PC-9 (cell line): ENCODE measurements around the gene SHFL. TPM values are rescaled to one million over a fixed set of nuclear protein-coding genes. Genes with fewer than 3 reads are reported as not detected.
A peak's percentile ranks its signal among the peaks of the same experiment; 100 is the strongest.

ENCODE experiments used
- BruUV-seq: library from RNA; stranded (reverse); fragments of 400-500 nt; replicated peaks from 2 replicates; lab custom pipeline; 2021; lab: Mats Ljungman, UMichigan
- CTCF ChIA-PET: fragments of 300-600 bp; sonication (Branson Sonifier 250); formaldehyde crosslinking; loops from one replicate; lab custom pipeline; 2022; ENCODE audit warnings: antibody characterized with exemption; lab: Charles Lee
- POLR2A ChIA-PET: fragments of 300-600 bp; sonication (Branson Sonifier 250); formaldehyde crosslinking; loops from one replicate; lab custom pipeline; 2022; ENCODE audit warnings: antibody characterized with exemption; ENCODE audit not compliant: unreplicated experiment; lab: Charles Lee
- DNase-seq, 2 experiments: peaks; one replicate each; pipeline versions ENCODE4 v3.0.0 to v3.0.0-alpha.2; 2015 to 2022; ENCODE audit warnings: mixed read lengths in 1 of 2
- H2AFZ ChIP-seq: fragments of 200-600 bp; sonication (generic); 2 replicates; pipeline ENCODE4 v1.8.1; 2017; ENCODE audit warnings: antibody characterized with exemption
- H3F3A ChIP-seq: fragments of 200-600 bp; sonication (generic); 2 replicates; pipeline ENCODE4 v1.8.1; 2017; ENCODE audit warnings: antibody characterized with exemption, mild to moderate bottlenecking, low read depth; ENCODE audit not compliant: insufficient read depth
- H3K27ac ChIP-seq: fragments of 200-600 bp; sonication (generic); 2 replicates; pipeline ENCODE4 v1.6.1; 2016; ENCODE audit warnings: mixed run types
- H3K27me3 ChIP-seq: fragments of 200-600 bp; sonication (generic); 2 replicates; pipeline ENCODE4 v1.6.1; 2016; ENCODE audit warnings: low read depth, mixed run types; ENCODE audit not compliant: insufficient read depth
- H3K36me3 ChIP-seq: fragments of 200-600 bp; sonication (generic); 2 replicates; pipeline ENCODE4 v1.6.1; 2016; ENCODE audit warnings: low read depth, mixed run types
- H3K4me1 ChIP-seq: fragments of 200-600 bp; sonication (generic); replicated peaks from 2 replicates; pipeline ENCODE4 v1.6.1; 2016; ENCODE audit warnings: mixed run types; ENCODE audit not compliant: insufficient read depth
- H3K4me2 ChIP-seq: fragments of 200-600 bp; sonication (generic); 2 replicates; pipeline ENCODE4 v1.6.1; 2017; ENCODE audit warnings: mixed run types
- H3K4me3 ChIP-seq: fragments of 200-600 bp; sonication (generic); 2 replicates; pipeline ENCODE4 v1.6.1; 2016; ENCODE audit warnings: mixed run types
- H3K79me2 ChIP-seq: fragments of 200-600 bp; sonication (generic); 2 replicates; pipeline ENCODE4 v1.6.1; 2017; ENCODE audit warnings: low read depth, mixed run types
- H3K9me2 ChIP-seq: fragments of 200-600 bp; sonication (generic); 2 replicates; pipeline ENCODE4 v1.8.1; 2017; ENCODE audit warnings: mild to moderate bottlenecking; ENCODE audit not compliant: insufficient read depth
- H3K9me3 ChIP-seq: fragments of 200-600 bp; sonication (generic); 2 replicates; pipeline ENCODE4 v1.8.1; 2016; ENCODE audit warnings: low read depth; ENCODE audit not compliant: insufficient read depth
- H4K20me1 ChIP-seq: fragments of 200-600 bp; sonication (generic); 2 replicates; pipeline ENCODE4 v1.8.1; 2017; ENCODE audit not compliant: insufficient read depth
- EZH2 ChIP-seq: fragments of 200-600 bp; sonication (generic); IDR thresholded peaks from 2 replicates; pipeline ENCODE4 v1.8.0; 2017; ENCODE audit warnings: antibody characterized with exemption, low read depth
- intact Hi-C: fragments of 100-400 bp; cut with micrococcal nuclease; formaldehyde crosslinking; loops from one replicate; pipeline ENCODE4 v1.10.0; 2022; ENCODE audit not compliant: unreplicated experiment
- total RNA-seq: library from RNA; stranded (reverse); gene quantifications from 2 replicates; pipeline ENCODE4 v1.2.3, GENCODE V29; 2021
- TF ChIP-seq, protein P1 (sequence below): fragments of 200-600 bp; sonication (generic); conservative IDR thresholded peaks from 2 replicates; pipeline ENCODE4 v1.6.1; 2017; ENCODE audit warnings: mixed run types, antibody characterized with exemption, mild to moderate bottlenecking, moderate library complexity

SHFL gene
- total RNA-seq, 1 experiment from 2014 or later = 25.6 TPM

DNA sequence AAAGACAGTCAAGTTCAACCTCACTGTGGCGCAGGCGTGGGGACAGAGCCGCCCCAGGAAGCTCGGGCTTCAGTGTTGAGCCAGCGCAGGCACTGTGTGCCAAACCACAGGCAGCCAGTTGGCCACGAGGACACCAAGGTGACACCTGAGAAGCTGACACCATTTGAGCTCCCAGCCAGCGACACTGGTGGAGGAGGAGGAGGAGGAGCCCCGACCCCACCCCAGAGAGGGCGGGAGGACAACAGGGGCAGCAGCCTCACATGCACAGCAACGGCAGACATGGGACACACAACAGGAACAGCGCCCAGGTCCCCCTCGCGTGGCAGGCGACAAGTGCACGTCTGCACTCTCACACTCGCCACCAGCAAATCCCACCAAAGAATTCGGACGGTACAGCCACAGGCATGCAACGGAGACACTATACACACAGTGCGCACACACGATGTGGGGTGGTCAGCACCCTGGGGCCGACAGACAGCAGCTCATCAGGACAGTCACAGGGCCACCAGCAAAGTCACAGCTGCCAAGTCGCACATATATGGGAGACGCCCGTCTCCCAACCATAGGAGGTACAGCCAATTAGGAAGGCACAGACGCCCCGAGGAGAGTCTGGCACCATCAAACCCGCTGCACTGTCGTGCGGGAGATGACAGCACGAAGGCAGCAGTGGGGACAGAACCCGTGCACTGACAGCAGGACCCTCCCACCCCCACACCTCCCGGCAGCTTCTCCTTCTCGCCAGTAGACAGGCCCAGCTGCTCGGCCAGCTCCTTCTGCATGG lies 30.2 kb downstream of the SHFL start:
- peaks cover 75% of the 10 kb centered on the region for H3F3A ChIP-seq
- H3K36me3 ChIP-seq = peaks cover 21% of the 10 kb centered on the region
- no peak overlapping the region for H3K27ac ChIP-seq
- H3K4me1 ChIP-seq = peaks cover 8% of the 10 kb centered on the region; the same call in 1 of the 2 replicates
- DNase-seq = peak in 1 of 2 experiments; percentile 25
- no peak overlapping the region for H3K4me3 ChIP-seq
- no peak overlapping the region for H2AFZ ChIP-seq
- CTCF ChIA-PET = no interaction called here
- no peak overlapping the region for H3K4me2 ChIP-seq
- no peaks in the 10 kb centered on the region for H3K27me3 ChIP-seq
- POLR2A ChIA-PET = no interaction called here
- no peaks in the 10 kb centered on the region for H3K9me3 ChIP-seq
- peaks cover 26% of the 10 kb centered on the region for H3K79me2 ChIP-seq
- BruUV-seq = no TSS peak
- H3K9me2 ChIP-seq = no peaks in the 10 kb centered on the region
- peaks cover 74% of the 10 kb centered on the region for H4K20me1 ChIP-seq
- no peak for TF ChIP-seq EZH2
- TF ChIP-seq, protein P1, sequence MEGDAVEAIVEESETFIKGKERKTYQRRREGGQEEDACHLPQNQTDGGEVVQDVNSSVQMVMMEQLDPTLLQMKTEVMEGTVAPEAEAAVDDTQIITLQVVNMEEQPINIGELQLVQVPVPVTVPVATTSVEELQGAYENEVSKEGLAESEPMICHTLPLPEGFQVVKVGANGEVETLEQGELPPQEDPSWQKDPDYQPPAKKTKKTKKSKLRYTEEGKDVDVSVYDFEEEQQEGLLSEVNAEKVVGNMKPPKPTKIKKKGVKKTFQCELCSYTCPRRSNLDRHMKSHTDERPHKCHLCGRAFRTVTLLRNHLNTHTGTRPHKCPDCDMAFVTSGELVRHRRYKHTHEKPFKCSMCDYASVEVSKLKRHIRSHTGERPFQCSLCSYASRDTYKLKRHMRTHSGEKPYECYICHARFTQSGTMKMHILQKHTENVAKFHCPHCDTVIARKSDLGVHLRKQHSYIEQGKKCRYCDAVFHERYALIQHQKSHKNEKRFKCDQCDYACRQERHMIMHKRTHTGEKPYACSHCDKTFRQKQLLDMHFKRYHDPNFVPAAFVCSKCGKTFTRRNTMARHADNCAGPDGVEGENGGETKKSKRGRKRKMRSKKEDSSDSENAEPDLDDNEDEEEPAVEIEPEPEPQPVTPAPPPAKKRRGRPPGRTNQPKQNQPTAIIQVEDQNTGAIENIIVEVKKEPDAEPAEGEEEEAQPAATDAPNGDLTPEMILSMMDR = no peak
- intact Hi-C loops = loop anchor here (5.0 kb wide), 1 partner anchor 136 kb away; the partner anchor contains the start of gene MRPL4

DNA sequence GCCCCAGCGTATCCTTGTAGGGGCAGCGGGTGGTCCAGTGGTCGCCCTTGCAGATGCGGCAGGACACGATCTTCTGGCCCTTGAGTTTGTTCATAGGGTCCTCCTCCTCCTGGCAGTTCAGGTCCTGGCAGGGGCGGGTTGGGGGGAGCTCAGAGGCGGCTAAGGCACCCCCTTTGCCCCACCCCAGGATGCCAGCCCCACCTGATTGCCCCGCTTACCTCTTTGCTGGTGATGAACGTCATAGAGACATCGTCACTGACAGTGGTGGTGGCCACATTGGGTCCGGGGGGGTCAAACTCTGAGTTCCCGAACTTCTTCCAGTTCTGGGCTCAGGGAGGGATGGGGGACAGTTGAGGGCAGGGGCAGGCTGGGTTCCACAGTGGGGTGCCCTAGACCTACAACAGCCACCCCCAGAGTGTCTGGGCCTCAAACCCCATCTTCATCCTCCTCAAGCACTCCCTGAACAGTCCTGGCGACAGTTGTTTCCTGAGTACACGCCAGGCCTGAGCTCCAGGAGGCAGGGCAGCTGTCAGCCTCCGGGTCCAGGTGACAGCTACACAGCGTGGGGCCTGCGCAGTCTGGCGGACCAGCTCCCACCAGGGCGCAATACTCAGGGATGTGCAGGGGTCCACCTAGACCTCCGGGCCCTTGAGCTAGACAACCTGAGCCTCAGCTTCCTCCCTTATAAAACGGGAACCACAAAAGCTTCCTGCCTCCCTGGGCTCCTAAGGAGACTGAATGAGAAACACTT lies 30.9 kb downstream of the SHFL start:
- H3K4me3 ChIP-seq = no peak overlapping the region
- POLR2A ChIA-PET = interaction anchor here (0.6 to 0.7 kb wide), 2 partner anchors 226 to 409 kb away, joined by 4 to 6 read pairs; no protein-coding TSS in a partner anchor
- H3K79me2 ChIP-seq = peaks cover 26% of the 10 kb centered on the region
- H3K27me3 ChIP-seq = no peaks in the 10 kb centered on the region
- H3K27ac ChIP-seq = no peak overlapping the region
- peaks cover 66% of the 10 kb centered on the region for H4K20me1 ChIP-seq
- H3K36me3 ChIP-seq = peaks cover 21% of the 10 kb centered on the region; the same call in 1 of the 2 replicates
- no peak for TF ChIP-seq EZH2
- TF ChIP-seq, protein P1 = no peak
- DNase-seq = no peak
- peaks cover 8% of the 10 kb centered on the region; the same call in 1 of the 2 replicates for H3K4me1 ChIP-seq
- TSS peak; percentile 4 for BruUV-seq
- H3K9me3 ChIP-seq = no peaks in the 10 kb centered on the region
- H3K4me2 ChIP-seq = no peak overlapping the region
- H3F3A ChIP-seq = peaks cover 75% of the 10 kb centered on the region
- CTCF ChIA-PET = no interaction called here
- H3K9me2 ChIP-seq = no peaks in the 10 kb centered on the region
- H2AFZ ChIP-seq = no peak overlapping the region
- intact Hi-C loops = loop anchor here (5.0 kb wide), 1 partner anchor 135 kb away; the partner anchor contains the start of gene MRPL4

DNA sequence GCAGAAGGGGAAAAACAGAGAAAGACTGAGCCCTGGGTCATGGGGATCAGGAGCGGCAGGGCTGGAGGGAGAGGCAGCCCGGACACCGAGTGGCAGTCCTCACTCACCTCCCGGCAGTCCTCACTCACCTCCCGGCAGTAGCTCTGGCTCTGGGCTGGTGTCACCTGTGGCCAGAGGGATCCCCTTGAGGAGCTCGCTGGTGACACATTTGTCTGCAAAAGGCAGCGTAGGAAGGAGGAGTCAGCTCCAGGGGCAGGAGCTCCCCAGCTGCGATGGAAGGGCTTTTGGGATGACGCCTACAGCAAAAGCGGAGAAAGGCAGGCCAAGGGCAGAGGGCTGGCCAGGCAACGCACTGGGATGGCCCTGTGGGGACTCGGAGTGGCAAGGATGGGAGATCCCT lies 32.8 kb downstream of the SHFL start:
- BruUV-seq = no TSS peak
- intact Hi-C loops = loop anchor here (5.0 kb wide), 1 partner anchor 133 kb away; the partner anchor contains the start of gene MRPL4
- no peaks in the 10 kb centered on the region for H3K9me3 ChIP-seq
- ChIA-PET POLR2A (no interaction called here), CTCF (interaction anchor here (0.6 kb wide), 1 partner anchor 131 kb away, joined by 3 read pairs; no protein-coding TSS in a partner anchor)
- H3K4me1 ChIP-seq = peaks cover 8% of the 10 kb centered on the region; the same call in 1 of the 2 replicates
- TF ChIP-seq EZH2 = no peak
- TF ChIP-seq, protein P1 = no peak
- peaks cover 48% of the 10 kb centered on the region for H4K20me1 ChIP-seq
- peaks cover 21% of the 10 kb centered on the region; the same call in 1 of the 2 replicates for H3K36me3 ChIP-seq
- peaks cover 63% of the 10 kb centered on the region for H3F3A ChIP-seq
- peak in 1 of 2 experiments; percentile 58 for DNase-seq
- no peaks in the 10 kb centered on the region for H3K9me2 ChIP-seq
- no peaks in the 10 kb centered on the region for H3K27me3 ChIP-seq
- peak overlapping the region; percentile 65 for H3K4me3 ChIP-seq
- H3K4me2 ChIP-seq = peak overlapping the region; percentile 78
- H3K27ac ChIP-seq = no peak overlapping the region
- peaks cover 26% of the 10 kb centered on the region for H3K79me2 ChIP-seq
- H2AFZ ChIP-seq = peak overlapping the region; percentile 74
